GM11168 (cell line): ENCODE results near the gene FBXO41.

Experiments
- in situ Hi-C: fragments of 300-500 bp; cut with MboI; formaldehyde crosslinking; loops from one replicate; pipeline ENCODE4 v1.12.0; 2022; ENCODE audit warnings: low sequenced_read_pairs; ENCODE audit not compliant: unreplicated experiment

Gene FBXO41

DNA sequence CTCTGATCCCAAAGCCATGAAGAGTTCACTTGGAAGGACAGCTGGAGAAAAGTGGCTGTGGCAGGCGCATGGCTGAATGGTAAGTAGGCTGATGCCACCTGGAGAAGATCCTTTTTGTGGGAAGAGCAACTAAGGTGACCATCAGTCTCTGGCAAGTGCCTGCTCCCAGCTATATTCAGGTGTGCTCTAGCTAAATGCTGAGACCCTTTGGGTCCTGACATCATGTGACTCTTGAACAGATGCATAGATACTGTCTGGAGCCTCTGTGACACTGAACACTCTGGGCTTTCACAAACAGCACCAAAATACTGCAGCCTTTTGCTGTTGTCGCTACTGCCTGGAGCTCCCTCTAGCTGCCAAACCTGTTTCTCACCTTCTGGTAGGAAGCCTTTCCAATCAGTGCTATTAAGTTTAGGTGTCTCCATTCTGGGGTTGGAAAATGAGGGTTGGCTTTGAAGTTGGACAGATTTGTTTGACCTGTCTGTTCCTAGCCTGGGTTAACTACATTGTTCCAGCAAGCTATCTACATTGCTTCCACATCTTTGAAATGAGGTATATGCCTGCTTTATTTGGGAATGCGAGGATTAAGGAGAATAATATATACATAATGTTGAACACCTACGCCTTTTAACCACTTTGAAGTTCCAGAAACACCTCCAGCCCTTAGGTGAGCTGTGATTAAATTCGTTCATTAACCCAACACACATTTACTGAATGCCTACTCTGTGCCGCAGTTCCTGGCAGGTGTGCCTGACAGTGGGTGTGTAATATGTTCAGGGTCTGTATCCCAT, 6.0 kb upstream of the FBXO41 start:
- in situ Hi-C loops, result no loop called here

DNA sequence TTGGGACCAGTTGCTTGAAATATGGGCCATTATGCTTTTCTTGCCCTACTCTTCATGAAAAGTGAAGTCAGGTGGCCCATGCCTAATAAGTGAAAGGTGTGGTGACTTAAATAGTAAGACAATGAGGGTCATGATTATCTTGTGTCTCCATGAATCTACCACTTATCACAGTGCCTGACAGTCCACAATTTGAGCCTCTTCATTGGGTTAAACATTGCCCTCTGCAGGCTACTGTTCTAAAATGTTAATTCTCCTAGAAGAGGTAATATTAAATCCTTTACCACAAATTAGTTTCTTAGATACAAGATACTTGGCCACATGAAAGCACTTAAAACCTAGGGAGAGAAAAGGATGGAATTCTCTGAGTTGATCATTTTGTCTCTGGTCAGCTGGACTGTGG, 5.0 kb upstream of the FBXO41 start:
- in situ Hi-C loops, result no loop called here

GRCh38 chr2:73286134-73286655, 1.9 kb upstream of the FBXO41 start:
- in situ Hi-C loops, result no loop called here

DNA sequence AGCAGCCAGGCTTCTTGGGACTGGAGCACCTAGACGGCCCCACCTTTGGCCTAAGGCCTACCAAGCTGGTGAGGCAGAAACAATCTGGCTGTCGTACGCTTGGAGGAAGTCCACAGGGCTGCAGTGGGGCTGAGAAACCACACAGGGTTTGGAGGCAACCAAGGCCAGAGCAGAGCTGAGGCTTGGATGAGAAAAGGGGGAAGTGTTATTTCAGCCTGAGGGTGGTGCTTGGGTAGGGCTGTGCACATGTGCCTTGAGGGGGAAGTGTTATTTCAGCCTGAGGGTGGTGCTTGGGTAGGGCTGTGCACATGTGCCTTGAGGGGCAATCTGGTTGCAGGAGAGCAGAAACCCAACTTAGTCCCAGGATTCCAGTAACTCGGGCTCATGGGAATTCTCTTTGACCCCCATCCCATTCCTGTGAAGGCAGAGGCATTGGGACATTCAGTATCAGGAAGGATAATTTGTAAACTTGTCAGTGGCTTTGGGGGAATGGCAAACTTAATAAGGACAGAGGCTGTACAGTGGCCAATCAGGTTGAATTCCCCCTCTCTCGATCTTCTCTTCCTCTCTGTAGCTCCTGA, 971 bp upstream of the FBXO41 start:
- in situ Hi-C loops, result no loop called here

- in situ Hi-C loops, result no loop called here
Observed at GRCh38 chr2:73283545-73284295, 558 bp downstream of the FBXO41 start.

DNA sequence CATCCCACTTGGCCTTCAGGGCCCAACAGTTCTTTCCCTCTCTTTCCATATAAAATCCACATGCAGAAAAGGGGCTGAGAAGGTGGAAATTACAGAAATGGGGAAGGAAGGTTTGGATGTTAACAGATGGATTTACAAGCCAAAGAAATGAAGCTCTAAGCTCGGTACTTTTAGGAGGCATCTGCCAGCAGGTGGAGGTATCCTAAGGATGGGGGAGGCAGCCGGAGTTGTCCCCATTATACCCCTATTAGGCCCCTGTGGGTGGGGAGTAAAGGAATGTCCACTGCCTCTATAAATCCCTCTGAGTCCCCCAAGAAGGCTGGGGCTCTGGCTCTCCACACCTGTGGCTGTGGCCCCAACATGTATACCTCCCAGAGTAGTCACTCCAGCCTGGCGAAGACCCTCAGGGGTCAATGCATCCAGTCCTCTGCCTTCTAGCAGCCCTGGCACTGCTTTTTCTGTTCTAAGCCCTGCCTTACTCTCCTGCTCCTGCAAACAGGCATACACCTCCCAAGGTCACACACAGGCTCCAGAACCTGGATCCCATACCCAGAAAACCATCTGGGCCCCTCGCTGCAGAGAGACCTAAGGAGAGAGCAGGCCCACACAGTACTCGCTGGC, 1.2 kb downstream of the FBXO41 start:
- in situ Hi-C loops, result no loop called here

GRCh38 chr2:73281244-73281643, 3.0 kb downstream of the FBXO41 start:
- in situ Hi-C loops, result no loop called here

- in situ Hi-C loops, result no loop called here
Observed at GRCh38 chr2:73279852-73280251, 4.4 kb downstream of the FBXO41 start.

DNA sequence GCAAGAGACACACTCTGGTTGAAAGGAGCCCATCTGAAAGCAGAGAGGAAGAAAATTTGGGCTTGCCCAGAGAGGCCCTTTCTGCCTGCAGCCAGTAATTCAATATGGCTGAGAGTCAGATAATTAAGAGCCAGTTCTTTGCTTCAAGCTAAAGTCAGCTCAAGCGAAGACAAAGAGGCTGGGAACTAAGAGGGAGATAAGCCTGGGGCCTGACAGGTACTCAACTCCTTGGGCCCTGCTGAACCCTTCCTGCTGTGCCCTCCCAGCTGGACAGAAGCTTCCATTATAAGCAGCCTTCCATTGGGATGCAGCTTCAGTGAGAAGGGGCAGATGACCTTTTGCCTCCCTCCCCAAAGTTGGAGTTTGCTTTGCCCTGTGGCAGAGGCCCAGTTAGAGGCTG, 12.0 kb downstream of the FBXO41 start:
- in situ Hi-C loops, result no loop called here

DNA sequence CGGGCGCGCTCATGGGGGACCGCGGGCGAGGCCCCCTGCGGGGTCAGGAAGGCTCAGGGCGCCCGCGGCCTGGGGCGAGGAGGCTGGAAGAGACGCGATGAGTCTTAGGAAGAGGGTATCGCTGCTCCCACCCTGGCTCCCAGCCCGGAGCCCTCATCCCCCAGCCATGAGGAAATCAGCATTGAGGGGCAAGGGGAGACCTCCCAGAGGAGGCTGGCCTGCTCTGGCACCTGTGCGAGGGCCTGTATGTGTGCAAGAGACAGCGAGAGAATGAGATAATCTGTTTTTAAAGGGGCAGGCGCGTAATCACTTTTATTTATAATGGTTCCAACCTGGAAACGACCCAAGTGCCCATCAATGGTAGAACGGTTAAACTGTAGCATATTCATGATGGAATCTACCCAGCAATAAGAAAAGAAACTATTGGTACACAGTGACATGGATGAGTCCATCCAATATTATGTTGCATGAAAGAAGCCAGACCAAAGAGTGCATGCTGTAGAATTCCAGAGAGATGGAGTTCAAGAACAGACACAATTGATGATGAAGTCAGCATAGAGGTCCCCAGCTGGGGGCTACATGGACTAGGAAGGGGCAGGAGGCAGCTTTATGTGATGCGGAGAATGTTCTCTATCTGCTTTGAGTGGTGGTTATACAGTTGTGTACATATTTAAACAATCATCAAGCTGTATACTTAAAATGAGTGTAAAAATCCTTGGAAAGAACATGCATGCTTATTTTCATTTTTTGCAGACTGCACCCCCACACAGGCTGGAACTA, 14.4 kb downstream of the FBXO41 start:
- in situ Hi-C loops, result no loop called here

DNA sequence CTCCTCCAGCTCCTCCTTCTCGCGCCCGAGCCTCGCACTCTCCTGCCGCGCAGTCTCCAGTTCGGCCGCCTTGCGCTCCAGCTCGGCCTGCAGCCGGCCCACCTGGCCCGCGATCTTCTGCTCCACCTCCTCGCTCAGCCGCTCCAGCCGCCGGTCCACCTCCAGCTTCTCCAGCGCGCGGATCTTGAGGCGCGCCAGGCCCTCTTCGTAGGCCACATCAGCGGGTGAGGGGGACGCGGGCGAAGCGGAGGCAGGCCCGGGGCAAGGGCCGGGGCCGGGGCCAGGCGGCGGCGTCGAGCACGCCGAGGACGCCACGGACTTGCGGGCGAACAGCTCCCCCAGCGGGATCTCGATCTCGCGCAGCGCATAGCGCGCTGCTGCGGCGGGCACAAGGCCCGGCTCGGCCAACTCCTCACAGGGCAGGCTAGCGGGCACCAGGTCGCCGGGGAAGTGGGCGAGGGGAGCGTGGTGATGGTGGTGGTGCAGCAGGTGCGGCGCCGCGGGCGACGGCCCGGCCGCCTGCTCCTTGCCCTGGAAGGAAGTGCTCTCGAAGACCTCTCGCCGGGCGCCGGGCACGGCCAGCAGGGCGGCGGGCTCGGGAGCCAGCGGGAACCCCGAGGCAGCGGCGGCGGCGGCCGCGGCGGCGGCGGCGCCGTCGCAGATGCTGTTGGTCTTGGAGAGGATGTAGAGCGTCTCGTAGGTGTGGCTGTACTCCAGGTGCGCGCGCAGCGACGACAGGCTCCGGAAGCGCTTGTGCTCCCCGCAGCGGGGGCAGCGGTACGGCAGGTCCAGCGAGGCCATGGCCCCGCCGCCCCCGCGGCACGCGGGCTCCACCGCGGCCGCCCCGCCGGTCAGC, 15.2 kb downstream of the FBXO41 start:
- in situ Hi-C loops, result no loop called here

DNA sequence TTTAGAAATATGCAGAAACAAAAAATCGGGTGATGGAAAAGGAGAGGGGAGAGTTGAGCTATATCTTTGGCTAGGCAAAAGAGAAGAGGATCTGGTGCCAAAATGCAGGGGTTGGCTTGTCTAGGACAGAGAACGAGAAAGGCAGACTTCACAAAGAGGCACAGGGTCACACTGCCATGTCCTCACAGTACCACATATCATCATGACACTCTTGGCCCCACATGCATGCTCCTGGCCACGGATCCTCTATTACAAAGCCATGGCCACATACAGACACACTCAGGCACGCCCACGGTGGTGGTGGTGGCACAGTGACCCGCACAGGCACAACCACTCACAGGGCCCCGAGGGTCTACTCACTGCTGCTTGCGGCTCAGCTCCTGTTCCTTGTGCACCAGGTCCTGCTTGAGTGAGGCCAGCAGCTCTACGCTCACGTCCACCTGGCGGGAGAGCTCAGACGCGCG, 15.9 kb downstream of the FBXO41 start:
- in situ Hi-C loops, result no loop called here

DNA sequence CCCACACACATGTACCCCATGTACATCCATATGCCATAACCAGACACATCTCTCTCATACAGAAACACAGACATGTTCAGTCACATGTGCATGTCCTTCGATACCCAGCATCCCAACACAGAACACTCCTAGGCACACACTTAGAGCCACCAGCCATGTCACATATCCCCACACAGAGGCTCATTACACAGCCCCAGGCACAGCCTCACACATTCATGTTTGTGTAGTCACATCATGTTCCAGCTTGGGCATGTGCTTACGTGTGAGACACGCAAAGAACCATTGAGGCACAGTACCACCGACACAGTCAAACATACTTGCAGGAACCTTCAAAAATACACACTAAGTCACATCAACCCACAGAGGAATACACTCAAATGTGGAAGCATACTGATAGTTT, 17.3 kb downstream of the FBXO41 start:
- in situ Hi-C loops, result no loop called here

GRCh38 chr2:73266061-73266901, 18.0 kb downstream of the FBXO41 start:
- in situ Hi-C loops, result no loop called here

- in situ Hi-C loops, result no loop called here
Observed at GRCh38 chr2:73265298-73266060, 18.8 kb downstream of the FBXO41 start.

DNA sequence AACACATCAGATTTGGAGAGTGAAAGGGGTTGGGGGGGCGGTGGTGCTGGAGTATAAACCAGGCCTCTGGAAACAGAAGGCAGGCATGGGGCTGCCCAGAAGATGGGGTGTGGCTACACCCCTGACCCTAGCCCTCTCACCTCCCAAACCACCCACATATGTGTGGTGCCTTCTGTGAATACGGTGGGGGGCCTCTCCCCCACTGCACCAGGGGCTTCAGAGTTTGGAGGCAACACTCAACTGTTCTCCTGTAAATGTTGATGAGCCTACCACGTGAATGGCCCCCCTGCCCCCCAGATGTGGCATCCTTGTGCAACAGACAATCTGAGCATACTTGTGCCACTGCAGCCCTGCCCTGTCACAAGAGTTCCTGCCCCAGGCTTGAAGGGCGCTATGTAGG, 19.5 kb downstream of the FBXO41 start:
- in situ Hi-C loops, result no loop called here

DNA sequence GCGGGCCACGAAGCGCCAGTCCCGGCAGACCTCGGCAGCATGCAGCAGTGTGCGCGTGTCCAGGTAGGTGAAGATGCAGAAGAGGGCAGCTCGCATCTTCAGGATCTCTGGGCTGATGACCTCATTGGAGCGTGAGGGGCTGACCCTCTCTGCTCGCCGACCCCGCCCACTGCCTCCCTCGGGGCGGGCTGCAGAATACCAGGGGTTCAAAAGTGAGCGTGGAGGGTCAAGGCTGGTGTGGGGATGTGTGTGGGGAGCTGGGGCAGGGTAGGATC, 20.0 kb downstream of the FBXO41 start:
- in situ Hi-C loops, result no loop called here
